SIG-M5 treated with dmso at 0.1 percent for 504 hours (cell line): ENCODE measurements around the gene PPFIA1.
"Not testable (repeated sequence)": the region's sequence is repeated elsewhere in the genome, so short reads cannot be mapped to it uniquely, and the experiment has no call there.

Experiments
- DNase-seq: peaks from one replicate; lab custom pipeline; 2025; ENCODE audit not compliant: unreplicated experiment; lab: John Stamatoyannopoulos, UW

Gene PPFIA1

GRCh38 chr11:70295166-70295565, 24.7 kb downstream of the PPFIA1 start:
- not testable (repeated sequence) for DNase-seq

DNA sequence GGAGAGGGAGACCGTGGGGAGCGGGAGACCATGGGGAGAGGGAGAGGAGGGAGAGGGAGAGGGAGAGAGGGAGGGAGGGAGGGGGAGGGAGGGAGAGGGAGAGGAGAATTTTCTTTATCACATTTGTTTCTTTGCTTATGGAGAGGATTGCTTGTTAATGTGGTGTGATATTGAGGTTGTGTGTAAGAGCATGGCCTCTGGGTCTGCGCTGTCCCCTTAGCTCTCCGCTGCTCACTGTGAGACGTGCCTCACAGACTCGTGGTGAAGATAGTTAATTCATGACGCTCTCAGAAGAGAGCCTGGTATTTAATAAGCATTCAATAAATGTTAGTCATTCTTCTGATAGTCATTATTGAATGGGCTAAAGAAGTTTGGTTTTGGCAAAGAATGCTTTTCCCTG, 26.2 kb downstream of the PPFIA1 start:
- DNase-seq = no peak

DNA sequence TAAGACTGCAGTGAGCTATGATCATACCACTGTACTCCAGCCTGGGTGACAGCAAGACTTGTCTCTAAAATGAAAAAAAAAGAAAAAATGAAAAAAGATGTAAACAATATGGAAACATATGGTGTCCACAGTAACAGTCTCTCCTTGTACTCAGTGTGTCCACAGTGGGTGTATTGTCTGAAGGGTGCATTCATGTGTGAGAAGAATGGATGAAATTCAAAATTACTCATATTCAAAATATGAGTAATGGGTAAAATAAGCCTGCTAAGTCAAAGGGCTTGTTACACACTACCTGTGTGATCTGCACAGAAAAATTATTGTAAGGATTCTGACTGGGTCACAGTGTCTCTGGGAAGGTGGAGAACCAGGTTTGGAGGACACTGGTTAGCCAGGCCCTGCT, 26.9 kb downstream of the PPFIA1 start:
- DNase-seq = no peak

DNA sequence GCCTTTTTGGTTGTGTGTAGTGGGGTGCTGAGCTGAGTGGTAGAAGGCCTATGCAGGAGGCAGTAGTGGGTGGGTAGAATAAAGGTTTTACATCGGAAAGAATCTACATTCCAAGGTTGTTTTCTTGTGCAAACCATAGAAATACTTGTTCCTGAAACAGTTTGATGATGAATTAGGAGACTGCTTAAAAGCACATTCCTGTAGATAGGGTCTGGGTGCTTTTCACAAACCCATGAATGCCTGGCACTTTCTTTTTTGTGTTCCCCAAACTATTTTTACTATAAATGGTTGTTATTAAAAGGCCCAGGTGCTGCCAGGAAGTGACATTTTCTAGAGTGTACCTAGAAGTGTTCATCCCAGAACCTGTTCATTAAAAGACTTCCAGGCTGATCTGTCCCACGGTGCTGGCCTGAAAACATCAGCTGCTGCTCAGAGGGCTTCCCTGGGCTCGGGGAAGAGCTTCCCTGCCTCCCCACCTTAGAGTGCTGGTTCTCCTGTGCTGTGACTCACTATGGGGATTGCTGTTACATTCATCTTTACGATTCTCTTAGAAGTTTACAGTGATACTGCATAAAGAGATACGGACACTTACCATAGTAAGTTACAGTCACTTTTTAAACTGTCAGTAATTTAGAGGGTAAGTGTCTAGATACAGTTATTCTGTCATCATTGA, 27.9 kb downstream of the PPFIA1 start:
- DNase-seq = no peak

GRCh38 chr11:70299636-70300035, 29.1 kb downstream of the PPFIA1 start:
- no peak for DNase-seq

- no peak for DNase-seq
Observed at GRCh38 chr11:70301191-70301590, 30.7 kb downstream of the PPFIA1 start.

DNA sequence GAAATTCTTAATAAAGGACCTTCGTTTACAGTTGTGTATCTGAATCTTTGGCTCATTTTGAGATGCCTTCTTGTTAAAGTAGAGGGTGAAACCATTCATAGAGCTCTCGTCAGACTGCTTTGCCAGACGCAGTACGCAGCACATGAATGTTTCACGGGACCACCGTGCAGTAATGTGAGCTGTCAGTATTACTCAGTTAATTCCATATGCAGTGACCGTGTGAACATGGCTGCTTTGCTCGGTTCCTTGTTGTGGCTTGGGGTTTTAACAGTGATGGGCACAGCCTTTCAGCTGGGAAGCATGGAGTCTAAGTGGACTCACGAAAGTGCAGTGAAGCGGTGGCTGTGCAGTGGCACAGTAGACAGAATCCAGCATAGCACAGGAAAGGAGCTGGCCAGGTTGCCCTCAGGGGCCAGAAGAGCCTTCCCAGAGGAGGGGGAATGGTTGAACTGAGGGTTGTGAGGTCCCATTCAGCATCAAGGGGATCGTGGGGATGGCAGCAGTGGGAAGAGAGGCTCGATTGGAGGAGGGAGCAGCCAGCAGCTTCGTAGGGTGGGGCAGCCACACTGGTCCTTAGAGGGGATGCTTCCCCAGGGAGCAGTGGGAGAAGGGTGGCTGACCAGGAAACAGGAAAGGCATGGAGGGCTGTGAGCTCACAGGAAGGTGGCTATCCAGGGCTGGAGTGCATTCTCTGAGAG, 31.4 kb downstream of the PPFIA1 start:
- DNase-seq = no peak

- no peak for DNase-seq
Observed at GRCh38 chr11:70302419-70302752, 31.9 kb downstream of the PPFIA1 start.

- no peak for DNase-seq
Observed at GRCh38 chr11:70303070-70303469, 32.6 kb downstream of the PPFIA1 start.

- no peak for DNase-seq
Observed at GRCh38 chr11:70304208-70304603, 33.7 kb downstream of the PPFIA1 start.

- DNase-seq = no peak
Observed at GRCh38 chr11:70305501-70305900, 35.0 kb downstream of the PPFIA1 start.

DNA sequence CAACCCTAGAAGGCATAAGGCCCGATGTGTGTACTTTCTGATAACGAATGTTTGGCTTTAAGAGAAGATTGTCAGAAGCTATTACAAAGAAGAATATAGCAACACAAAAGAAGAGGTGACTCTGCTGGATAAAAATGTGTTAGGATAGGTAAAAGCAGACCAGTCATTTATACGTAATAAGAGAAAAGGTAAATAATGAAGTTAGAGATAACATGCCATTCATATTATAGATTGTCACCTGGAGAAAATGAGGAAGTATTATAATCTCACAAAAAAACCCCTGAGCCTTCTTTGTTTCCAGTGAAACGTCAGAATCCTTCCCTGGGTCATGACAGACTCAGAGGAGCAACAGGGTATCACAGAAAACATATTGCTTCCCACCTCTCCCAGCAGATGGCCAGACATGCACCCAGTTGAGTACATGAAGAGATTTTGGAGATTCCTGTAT, 36.1 kb downstream of the PPFIA1 start:
- DNase-seq = no peak

- DNase-seq = no peak
Observed at GRCh38 chr11:70307176-70307575, 36.7 kb downstream of the PPFIA1 start.

DNA sequence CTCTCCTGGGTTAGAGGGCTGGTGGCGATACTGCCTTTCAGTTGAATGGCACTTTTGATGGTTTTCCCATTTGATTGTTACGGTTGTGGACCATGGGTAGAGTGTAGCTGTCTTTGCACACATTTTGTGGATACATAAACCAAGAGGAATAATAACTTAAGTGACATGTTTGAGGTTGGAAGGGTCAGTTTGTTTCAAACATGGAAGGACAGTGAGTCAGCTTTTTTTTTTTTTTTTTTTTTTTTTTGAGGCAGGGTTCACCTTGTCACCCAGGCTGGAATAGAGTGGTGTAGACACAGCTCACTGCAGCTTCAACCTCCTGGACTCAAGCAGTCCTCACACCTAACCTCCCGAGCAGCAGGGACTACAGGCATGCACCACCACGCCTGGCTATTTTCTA, 41.1 kb downstream of the PPFIA1 start:
- no peak for DNase-seq

GRCh38 chr11:70312401-70313357, 42.2 kb downstream of the PPFIA1 start:
- DNase-seq = no peak

GRCh38 chr11:70313945-70314344, 43.5 kb downstream of the PPFIA1 start:
- no peak for DNase-seq

GRCh38 chr11:70314730-70315129, 44.2 kb downstream of the PPFIA1 start:
- DNase-seq = peak; percentile 33

DNA sequence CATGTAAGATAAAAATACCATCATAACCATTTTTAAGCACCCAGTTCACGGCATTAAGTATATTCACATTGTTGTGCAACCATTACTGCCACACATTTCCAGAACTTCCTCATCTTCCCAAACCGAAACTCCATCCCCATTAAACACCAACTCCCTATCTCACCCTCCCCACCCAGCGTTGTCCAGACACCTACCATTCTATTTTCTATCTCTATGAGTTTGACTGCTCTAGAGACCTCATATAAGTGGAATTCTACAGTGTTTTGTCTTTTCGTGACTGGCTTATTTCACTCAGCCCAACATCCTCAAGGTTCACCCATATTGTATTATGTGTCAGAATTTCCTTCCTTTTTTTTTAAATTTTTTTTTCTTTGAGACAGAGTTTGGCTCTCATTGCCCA, 45.2 kb downstream of the PPFIA1 start:
- DNase-seq = peak; percentile 85

- DNase-seq = peak; percentile 16
Observed at GRCh38 chr11:70317581-70318305, 47.3 kb downstream of the PPFIA1 start.

DNA sequence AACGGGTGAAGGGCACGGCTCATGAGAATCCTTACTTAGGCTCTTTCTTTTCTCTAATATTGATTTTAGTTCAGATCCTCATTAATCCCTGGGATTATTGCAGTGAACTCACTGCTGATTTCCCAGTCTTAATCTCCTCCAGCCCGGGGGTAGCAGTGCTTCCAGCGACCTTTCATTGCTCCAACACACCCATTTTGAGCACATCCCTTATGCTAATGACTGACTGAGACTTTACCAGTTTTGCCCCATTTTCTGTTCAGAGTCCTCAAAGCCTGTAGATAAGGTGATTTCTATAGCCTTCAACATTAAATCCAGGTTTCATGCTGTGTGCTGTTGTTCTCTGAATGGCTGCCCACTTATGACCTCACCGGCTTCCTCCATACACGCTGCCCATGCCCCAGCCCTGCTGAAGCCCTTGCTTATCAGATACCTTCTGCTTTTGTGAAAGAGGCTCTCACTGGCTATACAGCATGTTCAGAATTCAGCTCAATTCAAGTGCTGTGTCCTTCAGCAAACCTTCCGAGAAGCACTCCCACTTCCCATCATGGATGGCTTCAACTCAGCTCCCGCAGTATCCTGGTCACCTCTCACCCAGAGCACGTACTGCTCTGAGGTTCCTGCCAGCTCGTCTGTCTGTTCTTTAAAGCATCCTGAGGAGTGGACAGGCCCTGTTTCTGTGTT, 49.0 kb downstream of the PPFIA1 start:
- no peak for DNase-seq
